Coronary artery (tissue), 2 donors: ENCODE measurements around the gene UBE2Q2.
"Not testable (repeated sequence)": the region's sequence is repeated elsewhere in the genome, so short reads cannot be mapped to it uniquely, and the experiment has no call there.

Experiments
- DNase-seq: peaks from one replicate; pipeline ENCODE4 v3.0.0-alpha.2; 2017; ENCODE audit warnings: low spot score
- H3K27ac ChIP-seq, 2 donors: fragments of 200-600 bp; sonication (generic); one replicate each; pipeline ENCODE4 v1.5.1; 2016 to 2019
- H3K4me3 ChIP-seq: fragments of 200-600 bp; sonication (generic); 2 replicates; pipeline ENCODE4 v1.5.1; 2016; ENCODE audit warnings: mild to moderate bottlenecking, moderate library complexity
- TF ChIP-seq, protein P1 (sequence below): fragments of 200-600 bp; sonication (generic); IDR thresholded peaks from one replicate; pipeline ENCODE4 v1.5.1; 2019; ENCODE audit warnings: antibody characterized with exemption

Gene UBE2Q2

DNA sequence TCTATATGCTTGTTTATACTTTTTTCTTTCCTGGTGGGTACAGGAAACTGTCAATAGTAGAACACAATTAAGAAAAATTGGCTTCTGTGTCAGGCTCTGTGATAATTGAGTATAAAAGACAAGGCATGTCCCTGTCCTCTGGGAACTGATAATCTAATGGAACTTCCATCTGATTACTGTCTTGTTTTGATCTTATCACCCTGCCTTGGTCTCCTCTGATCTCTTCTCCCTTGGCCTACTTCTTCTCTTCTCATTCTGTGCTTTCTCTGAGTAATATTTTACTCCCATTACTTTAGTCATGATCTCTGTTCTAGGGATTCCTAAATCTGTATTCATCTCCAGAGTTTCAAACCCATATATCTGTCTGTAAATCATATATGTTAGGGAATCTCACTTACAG lies 14.6 kb downstream of the UBE2Q2 start:
- TF ChIP-seq, protein P1, sequence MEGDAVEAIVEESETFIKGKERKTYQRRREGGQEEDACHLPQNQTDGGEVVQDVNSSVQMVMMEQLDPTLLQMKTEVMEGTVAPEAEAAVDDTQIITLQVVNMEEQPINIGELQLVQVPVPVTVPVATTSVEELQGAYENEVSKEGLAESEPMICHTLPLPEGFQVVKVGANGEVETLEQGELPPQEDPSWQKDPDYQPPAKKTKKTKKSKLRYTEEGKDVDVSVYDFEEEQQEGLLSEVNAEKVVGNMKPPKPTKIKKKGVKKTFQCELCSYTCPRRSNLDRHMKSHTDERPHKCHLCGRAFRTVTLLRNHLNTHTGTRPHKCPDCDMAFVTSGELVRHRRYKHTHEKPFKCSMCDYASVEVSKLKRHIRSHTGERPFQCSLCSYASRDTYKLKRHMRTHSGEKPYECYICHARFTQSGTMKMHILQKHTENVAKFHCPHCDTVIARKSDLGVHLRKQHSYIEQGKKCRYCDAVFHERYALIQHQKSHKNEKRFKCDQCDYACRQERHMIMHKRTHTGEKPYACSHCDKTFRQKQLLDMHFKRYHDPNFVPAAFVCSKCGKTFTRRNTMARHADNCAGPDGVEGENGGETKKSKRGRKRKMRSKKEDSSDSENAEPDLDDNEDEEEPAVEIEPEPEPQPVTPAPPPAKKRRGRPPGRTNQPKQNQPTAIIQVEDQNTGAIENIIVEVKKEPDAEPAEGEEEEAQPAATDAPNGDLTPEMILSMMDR, result no peak
- H3K27ac ChIP-seq, result no peak overlapping the region
- DNase-seq, result no peak
- no peak overlapping the region for H3K4me3 ChIP-seq

DNA sequence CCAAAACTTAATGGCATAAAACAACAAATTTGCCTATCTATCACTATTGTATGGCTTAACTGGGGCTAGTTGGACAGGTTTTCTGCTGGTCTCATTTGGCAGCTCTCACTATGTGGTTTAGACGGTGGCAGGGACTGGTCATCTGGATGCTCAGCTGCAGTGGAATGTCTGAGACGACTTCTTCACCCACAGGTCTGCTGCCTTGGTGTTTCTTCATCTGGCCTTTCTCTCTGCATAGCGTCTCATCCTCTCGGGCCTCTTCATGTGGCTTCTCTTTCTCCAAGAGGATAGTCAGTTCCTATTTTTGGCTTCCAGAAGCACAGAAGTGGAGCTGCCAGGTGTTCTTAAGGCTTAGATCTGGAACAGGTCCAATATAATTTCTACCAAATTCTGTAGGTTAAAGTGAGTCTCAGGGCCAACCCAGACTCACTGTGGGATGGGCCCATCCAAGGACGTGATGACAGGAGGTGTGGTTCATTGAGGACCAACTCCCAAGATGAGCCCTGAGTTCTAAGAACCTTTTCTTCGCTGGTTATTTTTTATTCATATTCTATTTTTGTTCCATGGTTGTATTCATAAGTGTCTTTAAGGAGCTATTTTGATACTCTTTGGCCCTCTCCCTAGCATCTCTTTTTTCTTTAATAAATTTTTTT lies 18.6 kb downstream of the UBE2Q2 start:
- Histone ChIP-seq H3K4me3 (no peak overlapping the region), H3K27ac (no peak overlapping the region)
- TF ChIP-seq, protein P1, result no peak
- DNase-seq, result no peak

GRCh38 chr15:75862796-75863195 lies 19.5 kb downstream of the UBE2Q2 start:
- TF ChIP-seq, protein P1, result no peak
- Histone ChIP-seq H3K4me3 (no peak overlapping the region), H3K27ac (no peak overlapping the region)
- no peak for DNase-seq

GRCh38 chr15:75864213-75865059 lies 21.2 kb downstream of the UBE2Q2 start:
- H3K4me3 ChIP-seq, result no peak overlapping the region
- no peak for DNase-seq
- TF ChIP-seq, protein P1, result no peak
- H3K27ac ChIP-seq, result no peak overlapping the region

GRCh38 chr15:75866045-75866444 lies 22.8 kb downstream of the UBE2Q2 start:
- not testable (repeated sequence) for DNase-seq, H3K4me3 ChIP-seq, H3K27ac ChIP-seq

- no peak for DNase-seq
- H3K27ac ChIP-seq, result no peak overlapping the region
- H3K4me3 ChIP-seq, result no peak overlapping the region
- TF ChIP-seq, protein P1, result no peak
Measured at GRCh38 chr15:75866916-75867315, 23.7 kb downstream of the UBE2Q2 start.

GRCh38 chr15:75867449-75867848 lies 24.2 kb downstream of the UBE2Q2 start:
- Histone ChIP-seq H3K4me3 (no peak overlapping the region), H3K27ac (no peak overlapping the region)
- DNase-seq, result no peak
- TF ChIP-seq, protein P1, result no peak
